GM19324 (cell line): Measurements from ENCODE around the gene ODR4.
A peak's percentile ranks its signal among the peaks of the same experiment; 100 is the strongest.
"Not testable (repeated sequence)": the region's sequence is repeated elsewhere in the genome, so short reads cannot be mapped to it uniquely, and the experiment has no call there.

ENCODE experiments used
- ATAC-seq: cut with Tn5 transposase; IDR thresholded peaks from one replicate; pipeline ENCODE4 v1.9.1; 2021; ENCODE audit warnings: mild to moderate bottlenecking, moderate library complexity; ENCODE audit not compliant: unreplicated experiment, low FRiP score

The ODR4 gene

GRCh38 chr1:186375152-186375928 is at the start of gene ODR4, which contains the start of gene TPR:
TSS of gene ODR4 (plus strand) at chr1:186375838. CDS start at chr1:186379786, 3,948 bp downstream.
TSS of gene TPR (minus strand) at chr1:186375253. CDS start at chr1:186375028, 225 bp downstream.
- peak; percentile 94 for ATAC-seq

DNA sequence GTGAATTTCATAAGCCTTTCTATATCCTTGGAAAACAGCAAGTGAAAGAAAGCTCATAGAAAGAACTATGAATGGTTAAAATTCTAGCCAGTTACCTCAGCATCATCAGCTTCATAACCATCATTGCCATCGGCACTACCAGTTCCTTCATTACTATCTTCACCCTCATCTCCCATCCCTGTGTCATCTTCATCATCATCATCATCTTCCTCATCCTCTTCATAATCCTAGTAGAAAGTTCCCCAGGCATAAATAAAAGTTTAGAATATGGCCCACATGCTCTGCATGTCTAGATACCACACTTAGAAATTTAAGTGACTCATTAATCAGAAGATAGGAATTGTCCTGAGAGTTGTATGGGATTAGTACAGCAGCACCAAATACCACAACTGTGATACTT is 49.6 kb upstream of the ODR4 start:
- ATAC-seq: no peak

- ATAC-seq: no peak
These were observed 48.3 kb upstream of the ODR4 start for GRCh38 chr1:186327331-186327730.

DNA sequence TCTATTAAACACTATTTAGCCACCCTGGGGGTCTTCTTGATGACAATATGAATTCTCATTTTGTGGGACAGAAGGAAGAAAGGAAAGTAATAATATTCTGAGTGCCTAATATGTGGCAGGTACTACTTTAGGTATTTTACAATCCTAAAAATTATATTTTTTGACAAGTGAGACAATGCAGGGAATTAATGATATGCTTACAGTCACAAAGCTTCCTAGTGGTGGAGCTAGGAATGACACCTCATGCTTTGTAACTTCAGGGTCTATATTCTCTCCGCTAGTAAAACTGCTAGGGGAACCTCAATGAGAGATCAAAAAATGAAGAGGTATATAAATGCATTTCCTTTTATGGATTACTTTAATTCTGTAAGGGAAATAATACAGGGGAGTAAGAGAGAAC is 44.9 kb upstream of the ODR4 start:
- no peak for ATAC-seq

GRCh38 chr1:186337554-186337953 is 38.1 kb upstream of the ODR4 start:
- ATAC-seq: no peak

GRCh38 chr1:186340772-186341171 is 34.9 kb upstream of the ODR4 start:
- no peak for ATAC-seq

GRCh38 chr1:186347837-186348691 is 27.6 kb upstream of the ODR4 start:
- ATAC-seq: not testable (repeated sequence)

DNA sequence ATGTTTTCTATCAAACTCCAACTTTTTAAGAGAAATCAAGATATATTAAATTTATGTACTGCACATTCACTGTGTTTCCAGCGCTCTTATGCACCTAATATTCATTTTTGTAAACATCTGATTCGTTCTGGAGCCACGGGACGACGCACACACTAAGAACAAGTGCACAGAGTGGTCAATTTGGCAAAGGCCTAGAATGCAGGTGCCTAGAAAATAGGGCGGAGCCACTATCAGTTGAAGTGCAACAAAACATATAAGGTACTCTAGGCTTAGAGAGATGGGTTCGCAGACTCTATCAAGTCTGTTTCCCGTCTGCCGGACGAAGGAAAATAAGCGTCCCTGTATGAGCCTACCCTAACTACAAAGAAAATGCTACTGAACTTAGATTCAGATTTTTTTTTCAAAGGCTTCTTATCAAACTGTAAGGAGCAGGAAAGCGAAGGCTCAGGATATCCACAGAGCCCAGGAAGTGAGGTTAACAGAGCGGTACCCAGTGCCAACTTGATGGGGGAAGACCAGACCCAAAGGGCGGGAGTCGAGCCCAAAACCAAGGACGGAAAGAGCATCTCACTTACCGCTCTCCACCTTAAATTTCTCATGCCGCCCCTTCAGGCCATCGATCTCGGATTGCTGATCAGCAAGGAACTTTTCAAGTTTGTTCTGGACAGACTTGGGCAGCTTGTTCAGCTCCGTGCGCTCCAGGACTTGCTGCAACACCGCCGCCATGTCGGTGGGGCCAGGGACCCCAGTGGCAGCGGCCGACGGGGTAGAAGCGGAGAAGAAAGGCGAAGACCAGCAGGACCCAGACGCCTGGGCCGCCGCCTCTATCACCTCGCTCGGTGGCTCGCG is 1.1 kb upstream of the ODR4 start:
- peak; percentile 17 for ATAC-seq

DNA sequence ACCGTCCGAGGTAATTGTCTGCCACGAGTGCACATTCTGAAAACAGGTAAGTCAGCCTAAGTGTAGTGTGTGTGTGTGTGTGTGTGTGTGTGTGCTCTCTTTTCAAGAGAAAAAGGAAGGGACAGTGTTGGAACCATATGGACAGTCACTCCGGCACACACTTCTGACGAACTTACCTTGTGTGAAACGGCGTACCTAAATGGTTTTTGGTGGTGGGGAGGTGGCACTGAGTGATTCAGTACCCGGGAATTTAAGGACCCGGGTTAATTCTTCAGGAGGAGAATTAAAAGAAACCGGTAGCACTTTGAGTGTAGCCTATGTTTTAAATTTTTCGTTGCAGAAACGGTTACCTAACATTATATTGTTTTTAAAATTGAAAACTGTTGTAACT is 286 bp downstream of the ODR4 start:
- ATAC-seq: no peak

DNA sequence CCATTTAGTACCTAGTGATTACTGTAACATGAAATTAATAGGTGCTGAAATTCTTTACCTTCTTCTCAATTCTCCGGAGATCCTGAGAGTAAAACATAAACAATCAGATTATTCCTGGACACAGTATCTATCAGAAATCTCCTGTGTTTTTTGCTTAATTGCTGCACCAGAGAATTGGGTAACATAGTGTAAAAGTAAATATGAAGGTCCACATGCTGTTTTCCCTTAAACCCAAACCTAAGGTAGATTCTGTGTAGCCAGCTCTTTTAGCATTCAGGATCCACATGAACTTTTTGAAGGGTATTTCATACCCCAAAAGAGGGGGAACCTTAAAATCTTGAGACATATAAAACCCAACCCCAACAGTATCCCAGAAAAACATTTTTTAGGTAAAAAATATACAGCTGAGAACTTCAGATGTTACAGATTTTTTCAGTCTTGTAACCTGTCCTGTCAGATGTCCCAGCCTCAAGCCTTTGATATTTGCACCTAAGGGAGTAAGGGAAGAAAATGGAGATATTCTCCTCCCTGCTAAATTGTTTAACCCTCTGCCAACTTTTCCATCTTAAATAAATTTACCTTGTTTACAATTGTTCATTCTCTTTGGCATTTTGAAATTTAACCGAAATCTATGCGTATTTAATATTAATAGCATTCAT is 11.2 kb downstream of the ODR4 start:
- no peak for ATAC-seq

GRCh38 chr1:186390925-186391324 is 15.3 kb downstream of the ODR4 start:
- ATAC-seq: no peak

- no peak for ATAC-seq
These were observed 16.2 kb downstream of the ODR4 start for GRCh38 chr1:186391841-186392240.

DNA sequence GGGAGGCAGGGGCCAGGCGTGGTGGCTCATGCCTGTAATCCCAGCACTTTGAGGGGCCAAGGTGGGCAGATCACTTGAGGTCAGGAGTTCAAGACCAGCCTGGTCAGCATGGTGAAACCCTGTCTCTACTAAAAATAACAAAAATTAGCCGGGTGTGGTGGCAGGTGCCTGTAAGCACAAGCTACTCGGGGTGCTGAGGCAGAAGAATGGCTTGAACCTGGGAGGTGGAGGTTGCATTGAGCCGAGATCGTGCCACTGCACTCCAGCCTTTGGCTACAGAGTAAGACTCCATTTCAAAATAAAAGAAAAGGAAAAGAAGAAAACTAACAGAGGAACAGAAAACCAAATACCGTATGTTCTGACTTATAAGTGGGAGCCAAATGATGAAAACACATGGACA is 17.1 kb downstream of the ODR4 start:
- ATAC-seq: not testable (repeated sequence)

- not testable (repeated sequence) for ATAC-seq
These were observed 25.8 kb downstream of the ODR4 start for GRCh38 chr1:186401446-186401845.

DNA sequence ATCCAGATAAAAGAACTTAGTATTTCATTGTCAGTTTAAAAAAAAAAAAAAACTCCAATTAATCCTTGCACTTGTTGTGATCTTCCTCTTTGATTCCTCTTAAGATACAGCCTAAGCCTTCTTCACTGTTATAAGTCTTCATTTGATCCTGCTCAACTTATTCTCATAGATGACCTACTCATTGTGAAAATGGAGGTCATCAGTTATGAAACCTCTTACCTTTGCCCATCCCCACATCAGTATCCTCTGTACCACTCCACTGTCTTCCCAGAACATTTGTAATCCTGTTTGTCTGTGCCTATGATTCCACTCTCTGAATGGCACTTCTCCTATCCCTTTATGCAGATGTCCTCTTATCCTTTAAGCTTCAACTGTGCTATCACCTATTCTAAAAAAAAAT is 28.0 kb downstream of the ODR4 start:
- no peak for ATAC-seq

- no peak for ATAC-seq
These were observed 28.9 kb downstream of the ODR4 start for GRCh38 chr1:186404454-186405051.

DNA sequence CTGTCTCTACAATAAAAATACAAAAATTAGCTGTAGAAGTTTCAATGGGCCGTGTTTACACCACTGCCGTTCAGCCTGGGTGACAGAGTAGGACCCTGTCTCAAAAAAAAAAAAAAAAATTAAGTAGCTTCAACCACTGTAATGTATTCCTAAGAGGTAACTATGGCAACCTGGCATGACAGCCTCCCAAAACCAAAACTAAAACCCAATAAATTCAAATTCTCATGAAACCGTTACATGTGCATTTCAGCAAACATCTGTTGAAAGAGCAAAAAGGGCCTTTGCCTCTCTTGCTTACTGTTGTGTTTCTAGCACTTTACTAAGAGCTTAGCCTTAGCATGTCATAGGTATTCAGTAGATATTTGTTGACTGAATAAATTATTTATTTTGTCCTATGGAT is 33.5 kb downstream of the ODR4 start:
- ATAC-seq: peak; percentile 81

DNA sequence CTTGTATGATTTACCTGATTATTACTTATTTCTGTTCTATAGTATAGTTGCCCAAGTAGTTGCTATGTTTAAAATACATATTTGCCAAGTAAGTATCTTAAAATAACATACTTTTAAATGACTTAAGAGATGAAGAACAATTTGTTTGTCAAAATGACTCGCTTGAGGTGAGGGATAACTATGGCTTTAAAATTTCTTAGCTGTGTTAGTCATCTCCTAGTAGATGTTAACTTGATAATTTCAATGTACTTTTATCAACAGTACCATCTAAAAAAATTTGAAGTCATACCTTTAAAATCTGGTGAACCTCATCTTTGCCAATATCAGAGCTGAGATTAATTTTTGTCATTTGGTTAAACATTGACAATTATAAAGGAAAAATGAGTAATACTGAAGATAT is 37.7 kb downstream of the ODR4 start:
- no peak for ATAC-seq

GRCh38 chr1:186418503-186418902 is 42.9 kb downstream of the ODR4 start:
- ATAC-seq: no peak

DNA sequence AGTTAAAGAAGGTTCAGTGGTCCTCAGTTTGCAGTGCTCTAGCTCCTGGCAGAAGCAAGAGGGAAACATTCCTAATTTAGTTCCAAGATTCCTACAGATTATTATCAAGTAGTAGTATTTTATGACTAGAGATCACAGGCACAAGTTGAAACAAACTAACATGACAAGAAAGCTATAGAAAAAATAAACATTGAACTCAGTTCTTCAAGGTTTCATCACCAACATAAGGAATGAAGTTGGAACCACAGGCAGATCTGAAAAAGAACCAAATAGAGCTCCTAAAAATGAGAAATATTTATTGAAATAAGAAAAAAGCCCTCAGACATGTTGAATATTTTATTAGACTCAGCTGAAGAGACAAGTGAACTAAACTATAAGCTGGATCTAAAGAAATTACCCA is 44.7 kb downstream of the ODR4 start:
- ATAC-seq: no peak
